ENCODE measurements around the gene TSPEAR.

GRCh38 chr21:44555200-44555875 lies 156.0 kb downstream of the TSPEAR start:
- TF ChIP-seq CTCF (IDR thresholded peaks at IDR 0.05; ENCODE audit: insufficient read depth, low read length, poor library complexity, severe bottlenecking) (no peak), EZH2phosphoT487 (conservative IDR thresholded peaks at IDR 0.05; ENCODE audit: low read length) (no peak)

Measured in SU-DHL-6 (cell line).